Testis (tissue), 3 donors: ENCODE measurements around the gene PDC. TPM values are rescaled to one million over a fixed set of nuclear protein-coding genes. Genes with fewer than 3 reads are reported as not detected.

Source experiments
- DNase-seq: peaks from one replicate; pipeline ENCODE4 v3.0.0-alpha.2; 2019
- H3K27ac ChIP-seq, 2 donors: fragments of 200-600 bp; sonication (generic); one replicate each; pipeline ENCODE4 v1.5.1; 2019
- H3K27me3 ChIP-seq: fragments of 200-600 bp; sonication (generic); one replicate; pipeline ENCODE4 v1.5.1; 2019
- H3K36me3 ChIP-seq: fragments of 200-600 bp; sonication (generic); one replicate; pipeline ENCODE4 v1.5.1; 2017; ENCODE audit warnings: low read depth; ENCODE audit errors: missing control alignments
- H3K4me1 ChIP-seq: fragments of 200-600 bp; sonication (generic); one replicate; pipeline ENCODE4 v1.5.1; 2019
- H3K4me3 ChIP-seq, 2 donors: fragments of 200-600 bp; sonication (generic); one replicate each; pipeline ENCODE4 v1.5.1; 2017 to 2019
- H3K9me3 ChIP-seq: fragments of 200-600 bp; sonication (generic); one replicate; pipeline ENCODE4 v1.5.1; 2017
- CTCF ChIP-seq, 3 experiments: fragments of 450-650 bp in 2 of 3; fragments of 200-600 bp in 1 of 3; sonication (generic) in 1 of 3; IDR thresholded peaks; one replicate each; pipeline ENCODE4 v1.5.1; 2016 to 2019; ENCODE audit warnings: antibody characterized with exemption in 3 of 3, mild to moderate bottlenecking in 2 of 3, moderate library complexity in 1 of 3
- POLR2A ChIP-seq: fragments of 450-650 bp; IDR thresholded peaks from one replicate; pipeline ENCODE4 v1.6.1; 2017; ENCODE audit warnings: antibody characterized with exemption, mild to moderate bottlenecking, moderate library complexity
- WGBS, 2 donors: methylation state at CpG; one replicate each; pipeline ENCODE4 v1.1.5; 2018; 5-methylcytosine and 5-hydroxymethylcytosine counted together
- intact Hi-C: fragments of 100-400 bp; cut with DNase I; formaldehyde crosslinking; loops from one replicate; pipeline ENCODE4 v1.15.1; 2023; ENCODE audit warnings: low total_unique reads
- polyA plus RNA-seq: library from polyadenylated mRNA; stranded (reverse); fragments of 350-450 nt; fragmentation: Illumina TruSeq; extraction: RNeasy Lipid Tissue Mini Kit (QIAGEN cat#74804); gene quantifications from one replicate; pipeline ENCODE4 v1.2.3, GENCODE V29; 2014; ENCODE audit warnings: low read depth, low replicate concordance; ENCODE audit not compliant: insufficient read depth
- total RNA-seq, 2 donors: library from RNA; depleted of rRNA; stranded (reverse); fragments of >200 nt; gene quantifications; one replicate each; pipeline ENCODE4 v1.2.3, GENCODE V29; 2016

Gene PDC
- total and polyA plus RNA-seq, 3 donors from 2014 or later = 0.37 to 0.39 TPM; not detected in 1

DNA sequence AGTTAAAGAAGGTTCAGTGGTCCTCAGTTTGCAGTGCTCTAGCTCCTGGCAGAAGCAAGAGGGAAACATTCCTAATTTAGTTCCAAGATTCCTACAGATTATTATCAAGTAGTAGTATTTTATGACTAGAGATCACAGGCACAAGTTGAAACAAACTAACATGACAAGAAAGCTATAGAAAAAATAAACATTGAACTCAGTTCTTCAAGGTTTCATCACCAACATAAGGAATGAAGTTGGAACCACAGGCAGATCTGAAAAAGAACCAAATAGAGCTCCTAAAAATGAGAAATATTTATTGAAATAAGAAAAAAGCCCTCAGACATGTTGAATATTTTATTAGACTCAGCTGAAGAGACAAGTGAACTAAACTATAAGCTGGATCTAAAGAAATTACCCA is 40.6 kb downstream of the PDC start:
- Histone ChIP-seq H3K4me3 (no peak overlapping the region), H3K36me3 (no peaks in the 10 kb centered on the region), H3K27ac (peak overlapping the region in 1 of 2 donors; percentile 27), H3K27me3 (no peaks in the 10 kb centered on the region), H3K4me1 (no peaks in the 10 kb centered on the region), H3K9me3 (no peaks in the 10 kb centered on the region)
- no peak for DNase-seq
- no peak for TF ChIP-seq POLR2A
- TF ChIP-seq CTCF (IDR thresholded peaks at IDR 0.05) = no peak
- intact Hi-C loops = no loop called here

DNA sequence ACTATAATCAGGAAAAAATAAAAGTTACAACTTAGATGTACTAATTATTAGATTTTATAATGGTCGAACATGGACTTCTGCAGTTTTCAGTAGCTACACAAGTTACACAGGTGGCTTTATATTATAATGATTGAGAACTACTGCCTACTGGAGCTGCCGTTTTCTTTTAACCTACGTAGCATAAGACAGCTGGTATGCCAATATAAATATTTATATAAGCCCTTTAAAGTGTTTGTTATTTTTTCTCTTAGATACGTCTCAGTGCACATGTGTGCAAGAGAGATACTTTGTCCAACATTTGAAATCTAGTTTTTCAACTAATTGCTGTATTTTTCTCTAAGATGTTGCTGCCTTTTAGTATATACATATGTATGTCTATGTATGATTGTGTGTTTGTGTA is 42.4 kb downstream of the PDC start:
- no peak for DNase-seq
- Histone ChIP-seq H3K4me1 (no peaks in the 10 kb centered on the region), H3K27me3 (no peaks in the 10 kb centered on the region), H3K9me3 (no peaks in the 10 kb centered on the region), H3K4me3 (no peak overlapping the region), H3K36me3 (no peaks in the 10 kb centered on the region), H3K27ac (no peak overlapping the region)
- 74 to 81% methylated on average over 4 of the region's 4 CpGs for WGBS, 2 donors
- no peak for TF ChIP-seq POLR2A
- no peak for TF ChIP-seq CTCF (IDR thresholded peaks at IDR 0.05)
- intact Hi-C loops = no loop called here

DNA sequence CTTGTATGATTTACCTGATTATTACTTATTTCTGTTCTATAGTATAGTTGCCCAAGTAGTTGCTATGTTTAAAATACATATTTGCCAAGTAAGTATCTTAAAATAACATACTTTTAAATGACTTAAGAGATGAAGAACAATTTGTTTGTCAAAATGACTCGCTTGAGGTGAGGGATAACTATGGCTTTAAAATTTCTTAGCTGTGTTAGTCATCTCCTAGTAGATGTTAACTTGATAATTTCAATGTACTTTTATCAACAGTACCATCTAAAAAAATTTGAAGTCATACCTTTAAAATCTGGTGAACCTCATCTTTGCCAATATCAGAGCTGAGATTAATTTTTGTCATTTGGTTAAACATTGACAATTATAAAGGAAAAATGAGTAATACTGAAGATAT is 47.6 kb downstream of the PDC start:
- Histone ChIP-seq H3K4me1 (no peaks in the 10 kb centered on the region), H3K4me3 (no peak overlapping the region), H3K36me3 (no peaks in the 10 kb centered on the region), H3K9me3 (no peaks in the 10 kb centered on the region), H3K27ac (no peak overlapping the region), H3K27me3 (no peaks in the 10 kb centered on the region)
- no peak for TF ChIP-seq CTCF (IDR thresholded peaks at IDR 0.05)
- no peak for TF ChIP-seq POLR2A
- WGBS, 2 donors = 90 to 92% methylated on average over 1 of the region's 1 CpG
- intact Hi-C loops = no loop called here
- no peak for DNase-seq

DNA sequence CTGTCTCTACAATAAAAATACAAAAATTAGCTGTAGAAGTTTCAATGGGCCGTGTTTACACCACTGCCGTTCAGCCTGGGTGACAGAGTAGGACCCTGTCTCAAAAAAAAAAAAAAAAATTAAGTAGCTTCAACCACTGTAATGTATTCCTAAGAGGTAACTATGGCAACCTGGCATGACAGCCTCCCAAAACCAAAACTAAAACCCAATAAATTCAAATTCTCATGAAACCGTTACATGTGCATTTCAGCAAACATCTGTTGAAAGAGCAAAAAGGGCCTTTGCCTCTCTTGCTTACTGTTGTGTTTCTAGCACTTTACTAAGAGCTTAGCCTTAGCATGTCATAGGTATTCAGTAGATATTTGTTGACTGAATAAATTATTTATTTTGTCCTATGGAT is 51.8 kb downstream of the PDC start:
- 96 to 97% methylated on average over 3 of the region's 3 CpGs for WGBS, 2 donors
- intact Hi-C loops = no loop called here
- Histone ChIP-seq H3K4me1 (no peaks in the 10 kb centered on the region), H3K27ac (no peak overlapping the region), H3K36me3 (no peaks in the 10 kb centered on the region), H3K27me3 (no peaks in the 10 kb centered on the region), H3K9me3 (no peaks in the 10 kb centered on the region), H3K4me3 (no peak overlapping the region)
- TF ChIP-seq POLR2A (no peak), CTCF (IDR thresholded peaks at IDR 0.05) (no peak)
- no peak for DNase-seq

- TF ChIP-seq CTCF (IDR thresholded peaks at IDR 0.05) (peak; percentile 42 to 73 (median 72)), POLR2A (no peak)
- no peak overlapping the region for H3K4me3 ChIP-seq
- H3K27ac ChIP-seq = no peak overlapping the region
- no peaks in the 10 kb centered on the region for H3K36me3 ChIP-seq
- intact Hi-C loops = no loop called here
- no peaks in the 10 kb centered on the region for H3K9me3 ChIP-seq
- no peak for DNase-seq
- H3K4me1 ChIP-seq = no peaks in the 10 kb centered on the region
- no peaks in the 10 kb centered on the region for H3K27me3 ChIP-seq
- WGBS, 2 donors = 31 to 41% methylated on average over 5 of the region's 5 CpGs
These were observed 56.4 kb downstream of the PDC start for GRCh38 chr1:186404454-186405051.
